HTR-8/SVneo (cell line): ENCODE results near the gene ENTPD2.

Source experiments
- DNase-seq: peaks from one replicate; pipeline ENCODE4 v3.0.0; 2011; ENCODE audit warnings: low spot score, mixed read lengths; ENCODE audit not compliant: insufficient read length
- FAIRE-seq: peaks from 2 replicates; lab custom pipeline; 2011; peaks lifted over from hg19 to GRCh38; lab: Jason Lieb, UNC

Gene ENTPD2

GRCh38 chr9:137020771-137021567, 32.9 kb downstream of the ENTPD2 start:
- DNase-seq (no peak), FAIRE-seq (no peak)

DNA sequence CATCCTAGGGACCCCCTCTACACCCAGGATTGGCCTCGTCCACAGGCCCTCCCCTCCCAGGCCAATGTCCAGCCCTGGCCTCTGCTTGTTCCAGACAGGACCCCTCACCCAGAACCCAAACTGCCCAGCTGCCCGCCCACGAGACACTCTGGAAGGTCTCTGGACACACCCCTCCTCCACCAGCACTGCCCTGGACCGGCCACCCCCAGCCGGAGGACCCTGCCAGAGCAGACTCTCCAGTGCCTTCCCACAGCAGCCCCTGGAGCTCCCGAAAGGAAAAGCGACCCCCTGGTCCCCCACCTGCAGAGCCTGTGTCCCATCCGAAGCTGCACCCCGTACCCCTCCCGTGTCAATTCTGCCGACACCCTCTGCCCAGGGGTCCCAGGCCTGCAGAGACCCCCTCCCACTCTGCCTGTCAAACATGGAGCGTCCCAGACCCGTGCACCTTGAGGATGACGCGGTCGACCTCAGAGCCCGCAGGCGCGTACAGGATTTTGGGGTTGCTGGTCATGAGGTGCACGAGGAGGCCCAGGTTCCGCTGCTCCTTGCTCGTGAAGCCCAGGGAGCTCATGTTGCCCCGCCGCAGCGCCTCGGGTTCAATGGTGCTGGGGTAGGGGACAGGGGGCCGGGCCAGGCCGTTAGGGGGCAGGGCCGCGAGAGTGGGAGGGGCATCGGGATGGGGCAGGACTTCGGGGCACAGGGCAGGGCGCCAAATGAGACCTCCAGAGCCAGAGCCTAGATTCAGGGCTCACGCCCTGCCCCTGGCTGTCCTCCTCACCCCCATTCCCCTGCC, 33.8 kb downstream of the ENTPD2 start:
- DNase-seq (no peak), FAIRE-seq (no peak)

DNA sequence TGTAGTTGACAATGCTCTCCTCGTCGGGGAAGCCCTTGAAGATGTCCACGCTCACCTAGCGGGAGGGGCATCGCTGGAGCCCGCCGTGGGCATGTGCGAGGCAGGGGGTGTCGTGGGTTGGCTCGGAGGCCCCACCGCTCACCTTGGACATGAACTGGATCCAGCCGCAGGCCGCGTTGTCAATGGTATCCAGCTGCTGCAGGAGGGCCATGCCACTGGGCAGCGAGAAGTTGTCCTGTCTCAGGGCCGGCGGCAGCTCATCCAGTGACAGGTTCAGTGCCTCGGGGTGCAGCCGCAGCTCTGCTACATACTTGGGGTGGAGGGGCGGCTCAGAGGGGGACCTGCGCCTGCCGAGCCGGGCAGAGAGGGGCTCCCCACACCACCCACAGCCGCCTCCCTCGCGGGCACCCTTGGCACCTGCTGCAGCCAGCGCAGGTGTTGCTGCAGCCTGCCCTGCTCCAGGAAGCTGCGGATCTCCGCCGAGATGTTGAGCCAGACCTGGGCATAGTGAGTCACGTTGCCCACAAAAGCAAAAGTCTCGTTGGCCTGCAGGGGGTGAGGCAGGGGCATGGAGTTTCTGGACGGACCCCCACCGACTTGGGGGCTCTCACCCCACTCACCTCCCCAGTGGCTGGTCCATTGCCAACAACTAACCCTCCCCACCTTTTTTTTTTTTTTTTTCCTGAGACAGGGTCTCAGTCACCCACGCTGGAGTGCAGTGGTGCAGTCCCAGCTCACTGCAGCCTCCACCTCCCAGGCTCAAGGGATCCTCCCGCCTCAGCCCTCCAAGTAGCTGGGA, 34.9 kb downstream of the ENTPD2 start:
- DNase-seq (no peak), FAIRE-seq (no peak)

DNA sequence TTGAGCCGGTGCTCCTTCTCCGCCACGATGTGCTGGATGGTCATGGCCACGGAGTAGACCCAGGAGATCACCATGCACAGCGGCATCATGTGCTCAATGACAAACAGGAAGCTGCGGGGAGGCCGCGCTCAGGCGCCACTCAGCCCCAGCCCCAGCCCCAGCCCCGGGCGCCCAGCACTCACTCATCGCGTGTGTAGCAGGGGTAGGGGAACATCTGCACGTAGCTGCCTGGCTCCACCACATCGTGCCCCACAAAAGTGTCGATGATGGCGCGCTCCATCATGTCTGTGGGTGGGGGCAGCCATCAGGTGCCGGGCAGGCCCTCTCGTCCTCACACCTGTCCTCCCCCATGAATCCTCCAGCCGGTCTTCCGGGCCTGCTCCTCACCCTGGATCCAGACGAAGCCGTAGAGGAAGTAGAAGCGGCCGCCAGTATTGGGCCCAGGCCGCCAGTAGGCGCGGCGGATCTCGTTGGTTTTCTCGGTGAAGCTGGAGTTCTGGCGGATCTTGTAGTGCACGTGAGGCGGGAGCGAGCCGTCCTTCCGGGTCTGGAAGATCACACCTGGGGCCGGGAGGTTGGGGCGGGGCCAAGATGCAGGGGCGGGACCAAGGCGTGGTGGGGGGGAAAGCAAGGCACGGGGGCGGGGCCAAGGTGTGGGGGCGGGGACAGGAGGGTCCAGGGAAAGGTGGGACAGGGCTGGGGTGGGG, 35.9 kb downstream of the ENTPD2 start:
- DNase-seq (no peak), FAIRE-seq (no peak)

GRCh38 chr9:137017071-137017470, 36.8 kb downstream of the ENTPD2 start:
- FAIRE-seq, result no peak

DNA sequence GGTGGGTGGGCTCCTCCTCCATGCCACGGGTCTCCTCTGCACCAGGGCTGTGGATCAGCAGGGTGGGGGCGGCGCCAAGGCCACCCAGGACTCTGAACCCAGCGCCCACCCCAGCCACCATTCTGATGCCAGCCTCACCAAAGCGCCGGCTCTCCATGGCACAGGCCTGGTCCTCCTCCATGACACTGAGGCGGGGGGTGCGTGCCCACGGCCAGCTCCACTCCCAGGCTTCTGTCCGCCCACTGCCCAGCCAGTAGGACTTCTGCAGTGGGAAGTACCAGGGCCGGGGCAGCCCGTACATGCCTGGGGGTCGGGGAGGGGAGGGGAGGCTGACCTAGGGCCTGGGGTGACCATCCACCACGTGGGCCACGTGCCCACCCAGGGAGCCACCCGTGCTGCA, 37.4 kb downstream of the ENTPD2 start:
- DNase-seq (no peak), FAIRE-seq (no peak)

More at GRCh38 chr9:137017071-137017470, 36.8 kb downstream of the ENTPD2 start:
- no peak for DNase-seq

- no peak for DNase-seq
- FAIRE-seq, result no peak
These were observed 37.9 kb downstream of the ENTPD2 start for GRCh38 chr9:137015976-137016375.

GRCh38 chr9:137015540-137015930, 38.3 kb downstream of the ENTPD2 start:
- no peak for FAIRE-seq
- DNase-seq, result no peak

- no peak for DNase-seq
- FAIRE-seq, result no peak
These were observed 38.9 kb downstream of the ENTPD2 start for GRCh38 chr9:137014776-137015539.

DNA sequence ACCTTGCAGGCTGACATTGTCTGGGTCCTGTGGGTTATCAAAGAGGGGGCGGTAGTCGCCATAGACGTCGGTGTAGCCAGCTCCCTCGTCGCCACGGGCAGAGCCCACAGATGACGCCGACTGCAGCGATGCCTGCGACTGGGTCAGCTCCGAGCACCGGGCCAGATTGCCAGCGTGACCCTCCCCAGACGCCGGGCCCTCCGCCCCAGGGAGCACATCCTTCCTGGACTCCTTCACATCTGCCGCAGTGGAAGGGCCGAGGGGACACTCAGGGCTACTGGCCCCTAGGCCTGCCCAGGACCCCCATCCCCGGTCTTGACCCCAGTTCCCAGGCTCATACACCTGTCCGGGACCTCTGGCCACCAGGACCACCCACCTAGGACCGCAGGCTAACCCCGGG, 39.7 kb downstream of the ENTPD2 start:
- FAIRE-seq (no peak), DNase-seq (no peak)

DNA sequence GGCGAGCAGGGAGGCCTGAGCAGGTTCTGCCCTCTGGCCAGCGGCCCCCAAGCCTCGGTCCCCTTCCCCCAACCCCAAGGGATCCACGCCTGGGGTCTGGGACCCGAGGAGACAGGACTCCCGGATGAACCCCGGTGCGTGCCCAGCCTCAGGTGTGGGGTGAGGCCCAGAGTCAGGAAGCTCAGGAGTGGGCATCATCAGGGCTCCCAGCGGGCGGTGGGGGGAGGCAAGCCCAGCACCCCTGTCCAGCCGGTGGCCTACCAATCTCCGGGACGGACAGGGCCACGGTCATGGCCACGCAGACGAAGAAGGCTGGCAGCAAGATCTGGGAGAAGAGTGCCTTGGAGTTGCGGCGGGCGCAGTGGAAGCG, 40.3 kb downstream of the ENTPD2 start:
- FAIRE-seq (no peak), DNase-seq (no peak)

- FAIRE-seq (no peak), DNase-seq (no peak)
These were observed 40.9 kb downstream of the ENTPD2 start for GRCh38 chr9:137012694-137013570.

GRCh38 chr9:137011907-137012675, 41.8 kb downstream of the ENTPD2 start:
- FAIRE-seq (no peak), DNase-seq (no peak)

GRCh38 chr9:137011156-137011555, 42.7 kb downstream of the ENTPD2 start:
- no peak for FAIRE-seq
- no peak for DNase-seq

GRCh38 chr9:137009938-137010732, 43.7 kb downstream of the ENTPD2 start:
- FAIRE-seq, result no peak

DNA sequence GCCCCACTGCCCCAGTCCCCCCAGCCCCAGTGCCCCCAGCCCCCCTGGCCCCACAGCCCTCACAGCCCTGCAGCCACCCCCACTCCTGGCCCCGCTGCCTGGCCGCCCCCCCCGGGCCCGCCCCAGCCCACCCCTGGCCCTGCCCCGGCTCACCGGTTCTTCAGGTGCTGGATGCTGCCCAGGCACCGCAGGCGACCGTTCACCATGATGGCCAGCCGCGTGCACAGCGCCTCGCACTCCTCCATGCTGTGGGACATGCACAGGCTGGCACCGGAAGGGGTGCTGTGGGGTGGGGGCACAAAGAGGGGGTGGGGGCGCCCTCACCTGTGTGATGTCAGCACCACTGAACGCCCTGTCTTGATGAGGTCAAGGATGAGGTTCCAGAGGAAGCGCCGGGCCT, 44.6 kb downstream of the ENTPD2 start:
- no peak for FAIRE-seq
- no peak for DNase-seq

More at GRCh38 chr9:137009938-137010732, 43.7 kb downstream of the ENTPD2 start:
- DNase-seq, result no peak

GRCh38 chr9:137008312-137008711, 45.5 kb downstream of the ENTPD2 start:
- no peak for FAIRE-seq

More at GRCh38 chr9:137008312-137008711, 45.5 kb downstream of the ENTPD2 start:
- no peak for DNase-seq
